Chondrocyte (in vitro differentiated cells): ENCODE measurements around the gene ITGA3. TPM values are rescaled to one million over a fixed set of nuclear protein-coding genes. Genes with fewer than 3 reads are reported as not detected.

Source experiments
- DNase-seq: peaks from one replicate; pipeline ENCODE4 v3.0.0; 2021; ENCODE audit warnings: mixed read lengths, low spot score
- H3K27ac Mint-ChIP-seq: one replicate; pipeline ENCODE4 v1.8.0; 2021; ENCODE audit warnings: mild to moderate bottlenecking, moderate library complexity, mixed read lengths; ENCODE audit not compliant: unreplicated experiment
- H3K27me3 Mint-ChIP-seq: 2 replicates; pipeline ENCODE4 v1.8.0; 2021; ENCODE audit warnings: low read depth, mixed read lengths
- H3K36me3 Mint-ChIP-seq: 2 replicates; pipeline ENCODE4 v1.8.0; 2021; ENCODE audit warnings: low read depth, mixed read lengths
- H3K4me1 Mint-ChIP-seq: 2 replicates; pipeline ENCODE4 v1.8.0; 2021; ENCODE audit warnings: low read depth, mild to moderate bottlenecking, mixed read lengths
- H3K4me3 Mint-ChIP-seq: one replicate; pipeline ENCODE4 v1.8.0; 2021; ENCODE audit warnings: mild to moderate bottlenecking, moderate library complexity, mixed read lengths; ENCODE audit not compliant: unreplicated experiment
- H3K9me3 Mint-ChIP-seq: 2 replicates; pipeline ENCODE4 v1.8.0; 2021; ENCODE audit warnings: low read depth, mixed read lengths
- CTCF ChIP-seq: fragments of 200-600 bp; sonication (generic); IDR thresholded peaks from 2 replicates; pipeline ENCODE4 v1.5.0; 2021; ENCODE audit warnings: antibody characterized with exemption, mild to moderate bottlenecking, moderate library complexity
- total RNA-seq: library from RNA; stranded (reverse); gene quantifications from 3 replicates; pipeline ENCODE4 v1.2.1, GENCODE V29; 2021

The ITGA3 gene
- total RNA-seq, 1 donor from 2014 or later: 216 TPM

- no peak for TF ChIP-seq CTCF
- no peak for DNase-seq
- peaks cover 16% of the 10 kb centered on the region for H3K4me1 Mint-ChIP-seq
These were observed 47.3 kb downstream of the ITGA3 start for GRCh38 chr17:50103252-50103651.

GRCh38 chr17:50103941-50104340, 48.0 kb downstream of the ITGA3 start:
- Mint-ChIP-seq H3K27me3 (no peaks in the 10 kb centered on the region), H3K27ac (no peak overlapping the region), H3K4me1 (peaks cover 16% of the 10 kb centered on the region)

More at GRCh38 chr17:50103252-50103651, 47.3 kb downstream of the ITGA3 start:
- H3K27me3 Mint-ChIP-seq: no peaks in the 10 kb centered on the region
- peaks cover 10% of the 10 kb centered on the region for H3K36me3 Mint-ChIP-seq
- H3K27ac Mint-ChIP-seq: no peak overlapping the region
- H3K9me3 Mint-ChIP-seq: no peaks in the 10 kb centered on the region
- no peak overlapping the region for H3K4me3 Mint-ChIP-seq

GRCh38 chr17:50105811-50106210, 49.9 kb downstream of the ITGA3 start:
- no peak overlapping the region for H3K4me3 Mint-ChIP-seq
- no peak for DNase-seq
- no peak overlapping the region for H3K27ac Mint-ChIP-seq
- H3K27me3 Mint-ChIP-seq: no peaks in the 10 kb centered on the region
- H3K9me3 Mint-ChIP-seq: no peaks in the 10 kb centered on the region
- H3K36me3 Mint-ChIP-seq: peaks cover 11% of the 10 kb centered on the region
- peaks cover 13% of the 10 kb centered on the region for H3K4me1 Mint-ChIP-seq
- TF ChIP-seq CTCF: no peak

More at GRCh38 chr17:50103941-50104340, 48.0 kb downstream of the ITGA3 start:
- no peak for TF ChIP-seq CTCF
- peaks cover 11% of the 10 kb centered on the region for H3K36me3 Mint-ChIP-seq
- no peaks in the 10 kb centered on the region for H3K9me3 Mint-ChIP-seq
- DNase-seq: no peak
- H3K4me3 Mint-ChIP-seq: no peak overlapping the region

GRCh38 chr17:50106393-50107131, 50.7 kb downstream of the ITGA3 start:
- H3K9me3 Mint-ChIP-seq: no peaks in the 10 kb centered on the region
- peaks cover 11% of the 10 kb centered on the region for H3K36me3 Mint-ChIP-seq
- no peak overlapping the region for H3K27ac Mint-ChIP-seq
- no peak for TF ChIP-seq CTCF
- H3K4me1 Mint-ChIP-seq: peaks cover 13% of the 10 kb centered on the region
- H3K27me3 Mint-ChIP-seq: no peaks in the 10 kb centered on the region
- no peak for DNase-seq
- no peak overlapping the region for H3K4me3 Mint-ChIP-seq

GRCh38 chr17:50107790-50108414, 52.0 kb downstream of the ITGA3 start:
- no peak for DNase-seq
- TF ChIP-seq CTCF: no peak
- peaks cover 11% of the 10 kb centered on the region for H3K36me3 Mint-ChIP-seq
- H3K9me3 Mint-ChIP-seq: no peaks in the 10 kb centered on the region
- H3K4me1 Mint-ChIP-seq: peaks cover 15% of the 10 kb centered on the region
- no peaks in the 10 kb centered on the region for H3K27me3 Mint-ChIP-seq
- H3K27ac Mint-ChIP-seq: no peak overlapping the region
- no peak overlapping the region for H3K4me3 Mint-ChIP-seq
